HepG2 (cell line): ENCODE measurements around the gene GRIK1. TPM values are rescaled to one million over a fixed set of nuclear protein-coding genes. Genes with fewer than 3 reads are reported as not detected.

Experiments used
- ATAC-seq: fragments of 200-7000 bp; cut with Tn5 transposase; 3 replicates; pipeline ENCODE4 v1.9.1; 2020; ENCODE audit warnings: mild to moderate bottlenecking, moderate library complexity
- BruUV-seq: library from RNA; stranded (reverse); fragments of 400-500 nt; replicated peaks from 2 replicates; lab custom pipeline; 2021; lab: Mats Ljungman, UMichigan
- CTCF ChIA-PET: fragments of 300-600 bp; formaldehyde crosslinking; extraction: SDS; loops from one replicate; lab custom pipeline; 2021; ENCODE audit warnings: low total read pairs, inconsistent platforms, low intra/inter-chr PET ratio; lab: Yijun Ruan, JAX
- POLR2A ChIA-PET: fragments of 350-600 bp; sonication (Branson Sonifier 250); formaldehyde crosslinking; loops from one replicate; lab custom pipeline; 2020; ENCODE audit warnings: antibody characterized with exemption, inconsistent platforms; lab: Yijun Ruan, JAX
- DNase-seq: peaks from one replicate; pipeline ENCODE4 v3.0.0-alpha.2; 2015; ENCODE audit warnings: low spot score
- FAIRE-seq: peaks from 3 replicates; lab custom pipeline; 2011; peaks lifted over from hg19 to GRCh38; lab: Jason Lieb, UNC
- H2AFZ ChIP-seq: one replicate; pipeline ENCODE4 v1.6.1; 2011; ENCODE audit warnings: low read length, inconsistent platforms
- H3K27ac ChIP-seq: fragments of 300-600 bp; 3 replicates; pipeline ENCODE4 v1.8.0; 2011; ENCODE audit warnings: mixed run types, mild to moderate bottlenecking, mixed read lengths, low read length, inconsistent platforms; ENCODE audit not compliant: insufficient read depth; ENCODE audit errors: extremely low read length
- H3K27me3 ChIP-seq, 2 experiments: fragments of 200-600 bp in 1 of 2; 2 replicates in 1 of 2; 3 replicates in 1 of 2; pipeline versions ENCODE4 v1.6.0 to v1.8.0; 2011; ENCODE audit warnings: low read length in 2 of 2, mild to moderate bottlenecking in 2 of 2, moderate library complexity in 2 of 2, inconsistent platforms in 1 of 2; ENCODE audit not compliant: insufficient read depth in 2 of 2, control insufficient read depth in 1 of 2
- H3K36me3 ChIP-seq, 2 experiments: fragments of 200-600 bp in 1 of 2; replicated peaks in 1 of 2; 2 replicates in 1 of 2; 3 replicates in 1 of 2; pipeline versions ENCODE4 v1.5.1 to v1.8.0; 2011; ENCODE audit warnings: low read length in 2 of 2, inconsistent platforms in 1 of 2; ENCODE audit not compliant: insufficient read depth in 2 of 2, control insufficient read depth in 1 of 2
- H3K4me1 ChIP-seq: 2 replicates; pipeline ENCODE4 v1.5.1; 2012; ENCODE audit warnings: low read length, inconsistent platforms; ENCODE audit not compliant: insufficient read depth
- H3K4me2 ChIP-seq: 2 replicates; pipeline ENCODE4 v1.6.0; 2011; ENCODE audit warnings: low read depth, low read length, inconsistent platforms
- H3K4me3 ChIP-seq, 3 experiments: fragments of 200-600 bp in 1 of 3; sonication (generic), shearing (Covaris generic) in 1 of 3; replicated peaks in 1 of 3; 2 replicates each; pipeline ENCODE4 v1.5.1; 2011 to 2016; ENCODE audit warnings: low read length in 3 of 3, inconsistent platforms in 2 of 3, low read depth in 2 of 3, mild to moderate bottlenecking in 2 of 3, control low read depth in 1 of 3, mixed read lengths in 1 of 3; ENCODE audit not compliant: insufficient read depth in 1 of 3
- H3K79me2 ChIP-seq: one replicate; pipeline ENCODE4 v1.6.1; 2011; ENCODE audit warnings: low read length, inconsistent platforms; ENCODE audit not compliant: insufficient read depth
- H3K9ac ChIP-seq: 2 replicates; pipeline ENCODE4 v1.6.0; 2011; ENCODE audit warnings: mild to moderate bottlenecking, low read depth, low read length, inconsistent platforms; ENCODE audit not compliant: insufficient read depth
- H3K9me3 ChIP-seq: 2 replicates; pipeline ENCODE4 v1.5.1; 2012; ENCODE audit warnings: mild to moderate bottlenecking, low read length
- H4K20me1 ChIP-seq: 2 replicates; pipeline ENCODE4 v1.6.0; 2011; ENCODE audit warnings: inconsistent platforms, mild to moderate bottlenecking, low read length, moderate library complexity; ENCODE audit not compliant: insufficient read depth
- CBX2 ChIP-seq, 2 experiments: fragments of 200-600 bp in 1 of 2; sonication (generic); formaldehyde crosslinking in 1 of 2; IDR thresholded peaks; 2 replicates each; pipeline versions ENCODE4 v1.7.0 to v1.8.1; 2018 to 2022; ENCODE audit warnings: low read depth in 2 of 2, low read length in 1 of 2, mild to moderate bottlenecking in 1 of 2, missing genetic modification reagents in 1 of 2
- DNMT3B ChIP-seq: conservative IDR thresholded peaks from 2 replicates; pipeline ENCODE4 v1.6.1; 2016; ENCODE audit warnings: missing biosample characterization, control low read depth
- GZF1 ChIP-seq: sonication (generic); formaldehyde crosslinking; IDR thresholded peaks from 2 replicates; pipeline ENCODE4 v1.5.1; 2020; ENCODE audit warnings: mild to moderate bottlenecking, missing genetic modification reagents
- IKZF1 ChIP-seq: fragments of 450-650 bp; IDR thresholded peaks from 2 replicates; pipeline ENCODE4 v1.7.1; 2016
- RAD21 ChIP-seq: fragments of 450-650 bp; formaldehyde crosslinking; IDR thresholded peaks from 2 replicates; pipeline ENCODE4 v1.5.0; 2020; ENCODE audit warnings: mild to moderate bottlenecking
- SNRNP70 ChIP-seq: fragments of 200-400 bp; formaldehyde crosslinking; IDR thresholded peaks from 2 replicates; pipeline ENCODE4 v1.6.1; 2017; ENCODE audit warnings: mild to moderate bottlenecking, low read depth, low read length, moderate library complexity
- SP5 ChIP-seq: IDR thresholded peaks from 2 replicates; pipeline ENCODE4 v1.6.1; 2016; ENCODE audit warnings: low read depth, borderline replicate concordance
- TEF ChIP-seq: sonication (generic); formaldehyde crosslinking; IDR thresholded peaks from 2 replicates; pipeline ENCODE4 v1.5.0; 2020; ENCODE audit warnings: missing genetic modification reagents
- ZBTB1 ChIP-seq: sonication (generic); formaldehyde crosslinking; IDR thresholded peaks from 2 replicates; pipeline ENCODE4 v1.4.0; 2020; ENCODE audit warnings: missing genetic modification reagents, borderline replicate concordance
- ZNF296 ChIP-seq: sonication (generic); formaldehyde crosslinking; conservative IDR thresholded peaks from 2 replicates; pipeline ENCODE4 v1.5.0; 2020; ENCODE audit warnings: mild to moderate bottlenecking, missing genetic modification reagents
- ZNF615 ChIP-seq: sonication (generic); formaldehyde crosslinking; IDR thresholded peaks from 2 replicates; pipeline ENCODE4 v1.5.0; 2020; ENCODE audit warnings: mild to moderate bottlenecking, missing genetic modification reagents, borderline replicate concordance
- ZXDC ChIP-seq: sonication (generic); formaldehyde crosslinking; IDR thresholded peaks from 2 replicates; pipeline ENCODE4 v1.5.0; 2020; ENCODE audit warnings: mild to moderate bottlenecking, missing genetic modification reagents
- WGBS: methylation state at CpG from one replicate; pipeline ENCODE4 v1.1.6; 2017; ENCODE audit warnings: low lambda C conversion rate; 5-methylcytosine and 5-hydroxymethylcytosine counted together
- in situ Hi-C: cut with HindIII; loops from 2 replicates; pipeline ENCODE4 v1.10.0; 2017; ENCODE audit warnings: low pct_unique_long_range_greater_than_20kb; ENCODE audit not compliant: extremely low pct_ligation_motif_present
- intact Hi-C: fragments of 100-400 bp; cut with micrococcal nuclease; formaldehyde crosslinking; loops from one replicate; pipeline ENCODE4 v1.10.0; 2022; ENCODE audit not compliant: unreplicated experiment
- polyA plus RNA-seq, 8 experiments: library from polyadenylated mRNA; depleted of rRNA in 3 of 8; stranded (reverse) in 7 of 8; unstranded in 1 of 8; fragments of >200 nt; fragmentation: Illumina TruSeq in 4 of 8; extraction: Trizol in 4 of 8; gene quantifications; 2 replicates each; pipeline versions ENCODE4 v1.2.1 to v1.2.3, GENCODE V29; 2011 to 2016; ENCODE audit warnings: low read depth in 4 of 8, missing spikeins in 1 of 8, mixed read lengths in 1 of 8; ENCODE audit not compliant: insufficient read depth in 1 of 8
- total RNA-seq, 5 experiments: library from RNA; depleted of rRNA; stranded (reverse); fragments of >200 nt; fragmentation: Illumina TruSeq; extraction: Trizol; gene quantifications; 2 replicates each; pipeline ENCODE4 v1.2.3, GENCODE V29; 2016; ENCODE audit warnings: low read depth in 1 of 5
- TF ChIP-seq, protein P1 (sequence below): sonication (generic); formaldehyde crosslinking; IDR thresholded peaks from 2 replicates; pipeline ENCODE4 v1.4.0; 2020; ENCODE audit warnings: missing genetic modification reagents; ENCODE audit errors: not compliant biosample characterization
- TF ChIP-seq, protein P2 (sequence below): sonication (generic); formaldehyde crosslinking; IDR thresholded peaks from 2 replicates; pipeline ENCODE4 v1.4.0; 2020; ENCODE audit warnings: missing genetic modification reagents, borderline replicate concordance

GRIK1 gene
- total and polyA plus RNA-seq, 2 of the 13 experiments (the other 11 are each of a cell fraction or from before 2014, with no cell fraction given): not detected

- in situ Hi-C loops: no loop called here
- Histone ChIP-seq H3K27me3 (no peaks in the 10 kb centered on the region), H3K27ac (no peak overlapping the region), H4K20me1 (no peaks in the 10 kb centered on the region), H3K4me1 (no peaks in the 10 kb centered on the region), H3K36me3 (no peaks in the 10 kb centered on the region), H3K9me3 (peaks cover 9% of the 10 kb centered on the region; the same call in 1 of the 2 replicates), H2AFZ (no peak overlapping the region), H3K79me2 (no peaks in the 10 kb centered on the region), H3K9ac (no peak overlapping the region), H3K4me3 (no peak overlapping the region), H3K4me2 (no peak overlapping the region)
- CTCF ChIA-PET: no interaction called here
- TF ChIP-seq RAD21: no peak
- no peak for TF ChIP-seq SP5
- TF ChIP-seq DNMT3B (CRISPR knock-in tag): no peak
- TF ChIP-seq ZNF615: no peak
- intact Hi-C loops: no loop called here
- BruUV-seq: no TSS peak
- no peak for ATAC-seq
- DNase-seq: no peak
- POLR2A ChIA-PET: no interaction called here
- FAIRE-seq: no peak
- 63% methylated on average over 6 of the region's 6 CpGs for WGBS
Measured at GRCh38 chr21:29509121-29509520, 430.7 kb downstream of the GRIK1 start.

DNA sequence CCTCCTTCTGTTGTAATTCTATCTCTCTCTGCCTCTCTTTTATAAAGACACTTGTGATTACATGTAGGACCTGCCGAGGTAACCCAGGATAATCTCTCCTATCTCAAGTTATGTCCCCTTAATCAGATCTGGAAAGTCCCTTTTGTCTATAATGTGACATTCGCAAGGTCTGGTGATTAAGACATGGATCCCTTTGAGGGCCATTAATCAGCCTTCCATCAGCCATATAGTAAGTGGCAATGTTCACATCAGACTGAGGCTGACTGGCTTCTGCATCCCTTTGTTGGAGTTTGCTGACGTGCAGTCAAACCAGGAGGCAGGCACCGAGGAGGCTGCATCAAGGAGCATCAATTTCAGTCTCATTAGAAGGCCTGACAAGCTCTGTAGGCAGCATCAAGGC, 431.5 kb downstream of the GRIK1 start:
- no peaks in the 10 kb centered on the region for H3K4me1 ChIP-seq
- intact Hi-C loops (no loop called here), in situ Hi-C loops (no loop called here)
- DNase-seq: no peak
- CTCF ChIA-PET: no interaction called here
- BruUV-seq: no TSS peak
- no peak overlapping the region for H3K27ac ChIP-seq
- H3K9me3 ChIP-seq: peaks cover under 1% of the 10 kb centered on the region; the same call in 1 of the 2 replicates
- H4K20me1 ChIP-seq: no peaks in the 10 kb centered on the region
- H3K9ac ChIP-seq: no peak overlapping the region
- no peak for ATAC-seq
- POLR2A ChIA-PET: no interaction called here
- no peaks in the 10 kb centered on the region for H3K79me2 ChIP-seq
- no peaks in the 10 kb centered on the region for H3K36me3 ChIP-seq
- no peaks in the 10 kb centered on the region for H3K27me3 ChIP-seq
- H3K4me2 ChIP-seq: no peak overlapping the region
- FAIRE-seq: no peak
- 71% methylated on average over 3 of the region's 4 CpGs for WGBS
- H2AFZ ChIP-seq: no peak overlapping the region
- no peak overlapping the region for H3K4me3 ChIP-seq
- TF ChIP-seq ZXDC (no peak), GZF1 (CRISPR knock-in tag) (no peak), SNRNP70 (no peak), ZNF296 (CRISPR knock-in tag) (no peak), ZBTB1 (CRISPR knock-in tag) (no peak), IKZF1 (no peak), CBX2 (IDR thresholded peaks at IDR 0.05; ENCODE audit: low read depth, low read length) (no peak), CBX2 (CRISPR knock-in tag; IDR thresholded peaks at IDR 0.05; ENCODE audit: low read depth) (no peak), TEF (CRISPR knock-in tag) (no peak)
- TF ChIP-seq, protein P1, sequence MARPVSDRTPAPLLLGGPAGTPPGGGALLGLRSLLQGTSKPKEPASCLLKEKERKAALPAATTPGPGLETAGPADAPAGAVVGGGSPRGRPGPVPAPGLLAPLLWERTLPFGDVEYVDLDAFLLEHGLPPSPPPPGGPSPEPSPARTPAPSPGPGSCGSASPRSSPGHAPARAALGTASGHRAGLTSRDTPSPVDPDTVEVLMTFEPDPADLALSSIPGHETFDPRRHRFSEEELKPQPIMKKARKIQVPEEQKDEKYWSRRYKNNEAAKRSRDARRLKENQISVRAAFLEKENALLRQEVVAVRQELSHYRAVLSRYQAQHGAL (CRISPR knock-in tag): no peak
- TF ChIP-seq, protein P2, sequence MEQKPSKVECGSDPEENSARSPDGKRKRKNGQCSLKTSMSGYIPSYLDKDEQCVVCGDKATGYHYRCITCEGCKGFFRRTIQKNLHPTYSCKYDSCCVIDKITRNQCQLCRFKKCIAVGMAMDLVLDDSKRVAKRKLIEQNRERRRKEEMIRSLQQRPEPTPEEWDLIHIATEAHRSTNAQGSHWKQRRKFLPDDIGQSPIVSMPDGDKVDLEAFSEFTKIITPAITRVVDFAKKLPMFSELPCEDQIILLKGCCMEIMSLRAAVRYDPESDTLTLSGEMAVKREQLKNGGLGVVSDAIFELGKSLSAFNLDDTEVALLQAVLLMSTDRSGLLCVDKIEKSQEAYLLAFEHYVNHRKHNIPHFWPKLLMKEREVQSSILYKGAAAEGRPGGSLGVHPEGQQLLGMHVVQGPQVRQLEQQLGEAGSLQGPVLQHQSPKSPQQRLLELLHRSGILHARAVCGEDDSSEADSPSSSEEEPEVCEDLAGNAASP (CRISPR knock-in tag): no peak
